Measurements from ENCODE around the gene PPM1N.
A peak's percentile ranks its signal among the peaks of the same experiment; 100 is the strongest.
"Not testable (repeated sequence)": the region's sequence is repeated elsewhere in the genome, so short reads cannot be mapped to it uniquely, and the experiment has no call there.

The PPM1N gene

DNA sequence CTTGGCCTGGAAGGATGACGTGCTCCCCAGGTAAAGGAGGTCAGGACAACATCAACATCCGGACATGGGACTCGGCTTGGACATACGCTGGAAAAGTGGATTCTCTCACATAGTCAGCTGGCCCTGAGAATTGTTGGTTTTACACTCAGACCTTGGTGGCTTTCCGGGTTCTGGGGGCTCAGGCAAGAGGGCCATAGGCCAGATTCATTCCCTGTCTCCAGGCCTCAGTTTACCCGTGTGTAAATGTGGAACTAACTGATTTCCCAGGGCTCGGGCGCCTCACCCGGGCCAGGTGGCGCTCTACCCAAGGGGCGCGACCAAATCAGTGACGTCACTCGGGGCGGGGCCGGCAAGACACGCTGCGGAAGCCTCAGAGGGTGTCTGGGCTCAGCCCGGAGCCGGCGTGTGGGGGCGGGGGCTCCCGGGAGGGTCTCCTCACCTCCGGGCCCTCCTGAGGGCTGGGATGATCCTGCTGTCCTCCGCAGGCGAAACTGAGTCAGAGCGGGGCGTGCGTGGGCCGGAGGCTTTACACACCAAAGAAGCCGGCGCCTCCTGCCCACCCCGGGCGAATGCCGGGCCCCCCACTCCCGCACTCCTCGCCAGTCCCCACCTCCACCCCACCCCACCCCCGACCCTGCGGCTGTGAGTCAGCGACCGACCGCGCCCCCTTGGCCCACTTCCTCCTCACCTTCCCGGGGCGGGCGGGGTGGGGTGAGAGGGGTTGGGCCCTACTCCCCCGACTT lies 8.2 kb downstream of the PPM1N start:
- peak overlapping the region; percentile 99 for H3K4me3 ChIP-seq (ENCODE audit: low read length)
- TF ChIP-seq ZNF274 (IDR thresholded peaks at IDR 0.05; ENCODE audit: low read depth, low read length): no peak

DNA sequence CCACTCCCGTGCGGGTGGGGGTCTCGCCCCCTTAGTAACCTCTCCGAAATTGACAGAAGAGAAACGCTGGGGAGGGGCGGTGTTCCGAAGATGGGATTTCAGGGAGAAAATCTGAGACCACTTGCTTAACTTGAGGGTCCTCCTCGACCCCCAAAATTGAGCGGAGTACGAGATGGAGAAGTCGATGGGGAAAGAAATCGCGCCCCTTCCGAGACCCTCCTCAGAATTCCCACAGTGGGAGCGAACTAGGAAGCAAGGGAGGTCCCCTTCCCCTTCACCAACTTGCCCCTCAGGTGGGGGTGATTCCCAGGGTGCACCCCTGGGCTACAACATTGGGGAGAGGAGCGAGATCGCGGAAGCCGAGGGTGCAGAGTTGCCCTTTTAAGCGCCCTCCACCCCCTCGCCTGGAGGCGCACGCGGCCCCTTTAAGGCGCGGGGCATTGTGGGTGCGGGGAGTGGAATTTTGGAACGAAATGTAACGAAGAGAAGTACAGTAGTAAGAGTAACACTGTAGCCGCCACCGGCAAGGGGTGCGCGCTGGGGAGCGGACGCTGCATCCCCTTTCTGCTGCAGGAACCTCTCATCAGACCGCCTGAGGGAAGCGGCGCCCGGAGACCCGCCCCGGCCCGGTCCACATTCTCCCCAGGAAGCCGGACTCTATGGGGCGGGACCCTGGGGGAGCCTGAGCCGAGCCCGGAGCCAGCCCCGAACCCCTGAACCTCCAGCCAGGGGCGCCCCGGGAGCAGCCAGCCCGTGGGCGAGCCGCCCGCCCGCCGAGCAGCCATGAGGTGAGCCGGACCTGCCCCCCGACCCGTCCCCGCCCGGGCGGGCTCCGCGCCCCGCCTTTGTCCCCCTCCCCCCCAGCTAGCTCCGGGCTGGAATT lies 9.0 kb downstream of the PPM1N start, which contains the start of gene VASP:
VASP (plus strand) TSS at position 491 of the 883 bp plus-strand sequence; CDS start at position 784, 293 bp downstream.
- peak within 1 kb of the TSS; percentile 99 for H3K4me3 ChIP-seq (ENCODE audit: low read length)
- no peak for TF ChIP-seq ZNF274 (IDR thresholded peaks at IDR 0.05; ENCODE audit: low read depth, low read length)

DNA sequence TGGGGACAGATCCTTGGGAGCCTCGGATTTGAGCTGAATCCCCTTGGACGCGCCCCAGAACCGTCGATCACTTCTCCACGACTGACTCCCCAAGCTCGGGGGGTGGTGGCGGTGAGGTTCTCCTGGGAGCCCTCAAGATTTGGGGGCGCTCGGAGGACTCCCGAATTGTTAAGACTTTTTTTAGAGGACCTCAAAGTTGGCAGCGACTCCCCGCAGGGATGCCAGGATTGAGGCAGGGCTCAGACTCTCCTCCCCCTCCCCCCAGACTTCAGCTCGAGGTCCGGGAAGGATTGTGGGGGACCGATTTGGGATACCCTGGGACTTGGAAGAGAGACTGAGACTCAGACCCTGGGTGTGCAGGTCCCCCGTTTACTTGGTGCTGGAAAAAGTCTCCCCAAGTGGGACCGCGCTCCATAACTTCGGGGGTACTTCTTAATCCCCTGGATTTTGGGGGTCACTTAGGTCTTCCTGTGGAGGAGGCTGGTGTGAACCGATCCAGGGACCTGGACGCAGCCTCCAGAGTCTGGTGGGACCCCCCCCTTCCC lies 9.7 kb downstream of the PPM1N start:
- H3K4me3 ChIP-seq (ENCODE audit: low read length): peak overlapping the region; percentile 99
- TF ChIP-seq ZNF274 (IDR thresholded peaks at IDR 0.05; ENCODE audit: low read depth, low read length): no peak

DNA sequence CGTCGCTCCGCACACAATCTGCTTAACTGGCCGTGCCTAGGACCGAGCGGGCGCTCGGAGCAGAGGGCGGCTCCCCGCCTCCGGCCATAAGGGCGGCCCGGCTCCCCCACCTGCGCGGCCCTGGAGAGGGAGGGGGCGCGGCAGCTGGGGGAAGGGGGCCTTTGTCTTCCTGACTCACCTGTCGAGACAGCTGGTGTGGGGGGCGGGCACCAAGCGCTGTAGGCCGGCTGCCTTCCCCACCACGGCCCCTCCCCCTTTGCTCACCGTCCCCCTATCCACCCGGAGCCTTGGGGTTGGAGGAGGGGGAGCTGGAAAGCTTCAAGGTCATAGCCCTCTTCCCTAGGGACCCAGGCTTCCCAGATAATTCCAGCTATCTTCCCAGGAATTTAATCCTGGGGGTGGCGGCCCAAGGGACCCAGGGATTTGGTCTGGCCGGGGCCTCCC lies 10.2 kb downstream of the PPM1N start:
- H3K4me3 ChIP-seq (ENCODE audit: low read length): peak overlapping the region; percentile 99
- TF ChIP-seq ZNF274 (IDR thresholded peaks at IDR 0.05; ENCODE audit: low read depth, low read length): no peak

DNA sequence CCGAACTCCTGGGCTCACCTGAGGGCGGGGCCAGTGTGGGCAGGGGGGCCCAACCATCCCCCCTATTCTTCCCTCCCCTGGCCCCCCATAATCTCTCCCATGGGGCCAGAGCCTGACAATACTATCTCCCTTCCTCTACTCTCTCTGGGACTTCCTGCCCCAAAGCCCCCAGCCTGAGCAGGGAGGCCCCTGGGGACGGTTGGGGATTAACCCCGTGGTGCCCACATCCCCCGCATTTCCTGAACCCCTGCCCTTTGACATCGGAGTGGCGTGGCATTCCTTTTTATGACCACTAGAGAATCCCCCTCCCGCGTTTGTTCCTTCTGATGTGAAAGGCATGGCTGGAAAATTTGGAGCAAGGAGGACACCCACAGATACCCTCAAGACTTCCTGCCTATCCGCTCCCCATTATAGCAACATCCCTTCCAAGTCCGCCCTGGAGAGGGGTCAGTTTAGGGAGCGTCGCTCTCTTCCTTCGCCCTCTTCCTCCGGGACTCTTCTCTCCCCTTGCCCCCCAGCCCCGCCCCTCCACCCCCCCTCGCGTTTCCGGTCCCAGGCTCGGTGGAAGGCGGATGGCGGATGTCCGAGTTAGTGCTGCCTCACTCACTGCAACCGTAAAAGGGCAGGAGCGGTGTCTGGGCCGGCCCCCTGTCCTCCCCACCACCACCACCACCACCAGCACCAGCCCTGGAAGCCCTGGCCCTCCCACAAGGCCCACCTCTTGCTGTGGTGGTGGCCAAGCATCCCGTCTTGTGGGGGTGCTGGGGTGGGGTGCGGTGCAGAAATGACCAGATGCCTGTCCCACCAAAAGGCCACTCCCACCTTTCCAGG lies 10.8 kb downstream of the PPM1N start:
- peak overlapping the region; percentile 99 for H3K4me3 ChIP-seq (ENCODE audit: low read length)
- no peak for TF ChIP-seq ZNF274 (IDR thresholded peaks at IDR 0.05; ENCODE audit: low read depth, low read length)

DNA sequence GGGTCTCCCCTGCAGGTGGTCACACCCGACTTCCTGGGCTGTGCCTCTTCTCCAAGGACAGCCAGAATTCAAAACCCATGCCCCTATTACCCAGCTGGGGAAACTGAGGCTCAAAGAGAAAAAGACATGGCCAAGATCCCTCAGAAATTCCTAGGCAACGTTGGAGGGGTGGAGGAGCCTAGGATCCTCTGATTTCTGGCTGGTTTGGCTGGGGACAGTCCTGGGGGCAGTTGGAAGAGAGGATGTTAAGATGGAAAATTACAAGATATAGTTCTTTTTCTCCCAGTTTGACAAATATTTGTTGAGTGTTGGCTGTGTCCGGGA lies 11.4 kb downstream of the PPM1N start:
- no peak for TF ChIP-seq ZNF274 (IDR thresholded peaks at IDR 0.05; ENCODE audit: low read depth, low read length)
- peak overlapping the region; percentile 70 for H3K4me3 ChIP-seq (ENCODE audit: low read length)

DNA sequence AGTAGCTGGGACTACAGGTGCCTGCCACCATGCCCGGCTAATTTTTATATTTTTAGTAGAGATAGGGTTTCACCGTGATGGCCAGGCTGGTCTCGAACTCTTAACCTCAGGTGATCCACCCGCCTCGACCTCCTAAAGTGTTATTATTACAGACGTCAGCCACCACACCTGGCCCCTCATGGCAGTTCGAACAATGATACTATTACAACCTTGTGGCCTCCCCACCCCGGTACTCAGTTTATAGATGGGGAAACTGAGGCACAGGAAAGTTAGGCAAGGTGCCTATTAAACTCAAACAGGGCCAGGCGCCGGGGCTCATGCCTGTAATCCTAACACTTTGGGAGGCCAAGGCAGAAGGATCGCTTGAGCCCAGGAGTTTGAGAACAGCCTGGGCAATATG lies 12.1 kb downstream of the PPM1N start:
- H3K4me3 ChIP-seq (ENCODE audit: low read length): not testable (repeated sequence)

DNA sequence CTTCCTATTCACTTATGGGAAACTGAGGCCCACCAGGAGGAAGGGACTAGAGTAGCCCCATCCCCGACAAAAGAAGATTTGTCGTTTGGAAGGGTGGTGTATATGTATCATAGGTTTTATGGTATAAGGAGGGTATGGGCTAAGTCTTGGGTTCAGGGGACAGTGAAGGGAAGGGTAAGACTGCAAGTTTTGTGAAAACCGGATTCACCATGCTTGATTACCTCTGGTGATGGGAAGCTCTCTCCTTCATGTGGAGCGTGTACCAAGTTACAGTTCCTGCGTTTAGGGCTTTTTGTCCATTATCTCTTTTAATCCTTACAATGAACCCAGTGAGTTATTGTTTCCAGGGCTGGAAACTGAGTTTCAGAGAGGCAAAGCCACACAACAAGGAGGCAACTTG lies 12.8 kb downstream of the PPM1N start:
- no peak overlapping the region for H3K4me3 ChIP-seq (ENCODE audit: low read length)
- no peak for TF ChIP-seq ZNF274 (IDR thresholded peaks at IDR 0.05; ENCODE audit: low read depth, low read length)

DNA sequence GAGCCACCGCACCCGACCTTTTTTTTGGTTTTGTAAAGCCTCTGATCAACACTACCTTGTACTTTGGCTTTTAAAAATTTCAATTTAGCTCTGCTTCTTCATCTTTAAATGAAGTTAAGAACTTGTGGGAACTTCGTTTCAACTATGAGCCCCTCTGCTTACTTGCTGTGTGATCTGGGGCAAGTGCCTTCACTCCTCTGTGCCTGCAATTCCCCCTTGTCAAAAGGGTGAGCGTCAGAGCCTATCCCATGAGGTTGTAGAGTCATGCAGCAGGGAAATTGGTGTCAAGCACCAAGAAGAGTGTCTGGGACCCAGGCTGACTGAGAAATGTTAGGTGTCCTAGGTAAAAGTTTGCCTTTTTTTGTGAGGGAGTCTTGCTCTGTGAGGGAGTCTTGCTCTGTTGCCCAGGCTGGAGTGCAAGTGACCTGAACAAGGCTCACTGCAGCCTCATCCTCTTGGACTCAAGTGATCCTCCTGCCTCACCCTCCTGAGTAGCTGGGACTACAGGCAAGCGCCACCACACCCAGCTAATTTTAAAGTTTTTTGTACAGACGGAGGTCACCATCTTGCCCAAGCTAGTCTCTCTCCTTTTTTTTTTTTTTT lies 14.7 kb downstream of the PPM1N start:
- no peak for TF ChIP-seq ZNF274 (IDR thresholded peaks at IDR 0.05; ENCODE audit: low read depth, low read length)
- no peak overlapping the region for H3K4me3 ChIP-seq (ENCODE audit: low read length)

DNA sequence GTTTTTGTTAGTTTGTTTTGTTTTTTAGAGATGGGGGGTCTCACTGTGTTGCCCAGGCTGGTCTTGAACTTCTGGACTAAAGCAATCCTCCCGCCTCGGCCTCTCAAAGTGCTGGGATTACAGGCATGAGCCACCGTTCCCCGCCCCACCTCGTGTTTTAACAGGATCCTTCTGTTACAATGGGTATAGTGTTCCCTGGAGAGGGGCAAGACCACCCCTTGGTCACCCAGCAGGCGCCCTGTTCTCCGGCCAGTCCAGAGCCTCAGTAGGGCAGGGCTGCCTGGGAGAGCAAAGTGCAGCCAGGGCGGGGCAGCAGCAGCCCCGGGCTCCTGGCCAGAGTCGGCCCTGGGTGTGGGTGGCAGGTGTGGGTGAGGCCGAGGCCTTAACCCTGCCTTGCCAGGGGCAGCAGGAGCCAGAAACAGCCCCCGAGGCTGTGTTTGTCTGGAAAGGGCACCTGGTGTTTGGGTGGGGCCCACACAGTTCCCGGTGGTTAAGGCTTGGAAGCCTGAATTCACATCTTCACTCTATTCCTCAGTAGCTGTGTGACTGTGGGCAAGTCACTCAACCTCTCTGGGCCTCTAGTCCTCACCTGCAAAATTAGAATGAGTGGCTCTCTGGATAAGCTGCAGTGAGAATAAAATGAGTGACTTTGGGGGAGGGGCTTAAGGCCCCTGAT lies 16.3 kb downstream of the PPM1N start:
- H3K4me3 ChIP-seq (ENCODE audit: low read length): no peak overlapping the region; the same call in 1 of the 2 replicates
- TF ChIP-seq ZNF274 (IDR thresholded peaks at IDR 0.05; ENCODE audit: low read depth, low read length): no peak

DNA sequence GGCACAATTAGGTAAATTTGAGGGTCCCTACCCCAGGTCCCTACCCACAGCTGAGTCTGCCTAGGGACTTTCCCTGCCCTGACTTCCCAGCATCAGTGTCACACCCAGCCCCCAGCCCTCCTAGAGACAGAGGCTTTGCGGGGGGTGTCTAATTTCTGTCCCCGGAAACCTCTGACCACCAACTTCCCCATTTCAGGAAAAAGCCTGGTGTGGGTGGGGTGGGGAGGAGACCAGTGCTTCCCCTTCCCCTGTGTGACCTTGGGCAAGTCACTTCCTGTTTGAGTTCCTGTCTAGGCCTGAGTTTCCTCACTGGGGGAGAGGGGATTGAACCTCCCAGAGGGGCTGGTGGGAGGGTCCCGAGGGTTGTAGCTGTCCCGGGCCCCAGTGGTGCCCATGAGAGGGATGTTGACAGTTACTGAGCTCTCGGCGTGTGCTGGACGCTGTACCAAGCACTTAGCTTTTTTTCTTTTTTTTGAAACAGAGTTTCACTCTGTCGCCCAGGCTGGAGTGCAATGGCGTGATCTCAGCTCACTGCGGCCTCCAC lies 16.9 kb downstream of the PPM1N start:
- no peak overlapping the region; the same call in 1 of the 2 replicates for H3K4me3 ChIP-seq (ENCODE audit: low read length)
- no peak for TF ChIP-seq ZNF274 (IDR thresholded peaks at IDR 0.05; ENCODE audit: low read depth, low read length)

DNA sequence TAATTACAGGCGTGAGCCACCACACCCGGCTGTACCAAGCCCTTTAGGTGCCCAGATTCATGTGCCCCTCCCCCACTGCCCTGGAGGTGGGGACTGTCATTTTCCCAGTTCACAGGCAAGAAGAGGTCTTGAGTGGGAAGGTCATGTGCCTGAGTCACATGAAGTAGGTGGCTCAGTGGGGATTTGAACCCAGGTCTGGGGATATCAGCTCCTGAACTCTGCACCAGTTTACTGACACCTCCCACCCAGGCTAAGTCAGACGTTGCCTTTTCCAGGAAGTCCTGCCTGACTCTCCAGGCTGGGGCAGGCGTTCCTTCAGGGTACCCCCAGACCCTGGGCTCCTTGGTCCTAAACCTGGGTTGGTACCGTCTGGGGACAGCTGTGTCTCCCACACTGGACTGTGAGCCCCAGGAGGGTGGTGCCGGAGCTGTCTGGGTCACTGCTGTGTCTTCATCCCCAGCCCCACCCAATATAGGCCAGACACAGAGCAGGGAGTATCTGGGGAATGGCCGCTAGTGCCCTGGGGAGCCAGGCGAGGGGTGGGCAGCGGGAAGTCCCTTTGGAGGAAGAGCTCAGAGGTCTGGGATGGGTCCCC lies 17.7 kb downstream of the PPM1N start:
- TF ChIP-seq ZNF274 (IDR thresholded peaks at IDR 0.05; ENCODE audit: low read depth, low read length): no peak

More for the DNA sequence above, 17.7 kb downstream of the PPM1N start:
- H3K4me3 ChIP-seq (ENCODE audit: low read length): no peak overlapping the region
